IPS-15b (cell line): ENCODE measurements around the gene PARP9.
"Not testable (repeated sequence)": the region's sequence is repeated elsewhere in the genome, so short reads cannot be mapped to it uniquely, and the experiment has no call there.

Experiments used
- H3K27me3 ChIP-seq: one replicate; pipeline ENCODE4 v1.6.1; 2013; ENCODE audit warnings: low read length; ENCODE audit not compliant: control insufficient read depth, insufficient read depth
- H3K36me3 ChIP-seq: one replicate; pipeline ENCODE4 v1.6.1; 2013; ENCODE audit warnings: low read length; ENCODE audit not compliant: control insufficient read depth, insufficient read depth
- H3K4me1 ChIP-seq: one replicate; pipeline ENCODE4 v1.6.1; 2013; ENCODE audit warnings: mild to moderate bottlenecking, low read length; ENCODE audit not compliant: control insufficient read depth, insufficient read depth
- H3K4me3 ChIP-seq: one replicate; pipeline ENCODE4 v1.5.1; 2013; ENCODE audit warnings: low read depth, low read length
- H3K9ac ChIP-seq: one replicate; pipeline ENCODE4 v1.6.1; 2013; ENCODE audit warnings: low read depth, mild to moderate bottlenecking, low read length
- H3K9me3 ChIP-seq: one replicate; pipeline ENCODE4 v1.6.1; 2013; ENCODE audit warnings: mild to moderate bottlenecking, low read length; ENCODE audit not compliant: control insufficient read depth, insufficient read depth

PARP9 gene

DNA sequence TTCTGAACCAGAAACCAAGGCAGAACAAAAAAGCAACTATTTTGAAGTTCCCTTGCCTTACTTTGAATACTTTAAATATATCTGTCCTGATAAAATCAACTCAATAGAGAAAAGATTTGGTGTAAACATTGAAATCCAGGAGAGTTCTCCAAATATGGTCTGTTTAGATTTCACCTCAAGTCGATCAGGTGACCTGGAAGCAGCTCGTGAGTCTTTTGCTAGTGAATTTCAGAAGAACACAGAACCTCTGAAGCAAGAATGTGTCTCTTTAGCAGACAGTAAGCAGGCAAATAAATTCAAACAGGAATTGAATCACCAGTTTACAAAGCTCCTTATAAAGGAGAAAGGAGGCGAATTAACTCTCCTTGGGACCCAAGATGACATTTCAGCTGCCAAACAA is 4.7 kb upstream of the PARP9 start:
- H3K27me3 ChIP-seq = no peaks in the 10 kb centered on the region
- H3K9ac ChIP-seq = no peak overlapping the region
- H3K9me3 ChIP-seq = no peaks in the 10 kb centered on the region
- peaks cover 5% of the 10 kb centered on the region for H3K4me1 ChIP-seq
- H3K36me3 ChIP-seq = peaks cover 2% of the 10 kb centered on the region
- H3K4me3 ChIP-seq = no peak overlapping the region

DNA sequence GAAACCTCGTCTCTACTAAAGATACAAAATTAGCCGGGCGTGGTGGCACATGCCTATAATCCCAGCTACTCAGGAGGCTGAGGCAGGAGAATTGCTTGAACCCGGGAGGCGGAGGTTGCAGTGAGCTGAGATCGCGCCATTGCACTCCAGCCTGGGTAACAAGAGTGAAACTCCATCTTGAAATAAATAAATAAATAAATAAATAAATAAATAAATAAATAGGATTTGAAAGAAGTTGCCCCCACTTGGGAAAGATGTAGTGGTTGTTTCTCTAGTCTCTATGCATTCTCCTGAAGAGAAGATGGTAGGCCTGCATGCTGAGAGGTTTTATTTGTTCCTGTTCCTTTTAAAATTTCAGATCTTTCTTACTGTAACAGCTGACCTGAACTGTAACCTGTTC is 4.0 kb upstream of the PARP9 start:
- not testable (repeated sequence) for H3K9ac ChIP-seq, H3K4me1 ChIP-seq, H3K27me3 ChIP-seq, H3K36me3 ChIP-seq, H3K4me3 ChIP-seq, H3K9me3 ChIP-seq

- peaks cover 7% of the 10 kb centered on the region for H3K4me1 ChIP-seq
- H3K9ac ChIP-seq = peak overlapping the region; percentile 65
- no peaks in the 10 kb centered on the region for H3K9me3 ChIP-seq
- H3K36me3 ChIP-seq = peaks cover 2% of the 10 kb centered on the region
- peak overlapping the region; percentile 63 for H3K4me3 ChIP-seq
- H3K27me3 ChIP-seq = no peaks in the 10 kb centered on the region
Observed at GRCh38 chr3:122563717-122564025, 429 bp downstream of the PARP9 start.

DNA sequence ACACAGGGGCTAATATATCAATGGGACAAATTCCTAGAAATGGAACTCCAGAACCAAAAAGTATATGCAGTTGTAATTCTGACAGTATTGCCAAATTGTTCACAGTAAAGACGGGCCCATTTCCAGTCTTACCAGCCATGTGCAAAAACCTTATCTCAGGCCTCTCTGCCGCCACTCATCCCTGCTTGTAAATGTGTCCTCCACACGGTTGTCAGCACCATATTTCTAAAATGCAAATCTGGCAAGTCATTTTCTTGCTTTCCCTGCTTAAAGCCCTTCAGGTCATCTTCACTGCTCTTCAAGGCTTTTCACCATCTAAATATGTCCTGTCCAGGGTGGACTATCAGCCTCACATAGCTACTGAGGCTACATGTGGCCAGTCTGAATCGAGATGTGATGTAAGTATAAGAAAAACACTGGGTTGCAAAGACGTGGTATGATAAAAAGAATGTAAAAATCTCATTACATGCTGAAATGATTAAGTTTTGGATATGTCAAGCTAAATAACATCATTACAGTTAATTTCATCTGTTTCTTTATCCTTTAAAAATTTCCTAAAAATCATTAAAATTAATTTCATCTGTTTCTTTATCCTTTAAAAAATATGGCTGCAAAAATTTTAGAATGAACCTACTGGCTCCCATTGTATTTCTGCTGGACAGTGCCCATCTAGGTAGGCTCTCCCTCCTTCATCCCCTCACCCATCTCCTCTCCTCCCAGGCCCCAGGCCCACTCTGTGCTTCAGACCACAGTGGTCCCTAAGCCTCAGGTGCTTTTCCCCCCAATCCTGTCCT is 980 bp downstream of the PARP9 start:
- peaks cover 7% of the 10 kb centered on the region for H3K4me1 ChIP-seq
- no peak overlapping the region for H3K9ac ChIP-seq
- H3K4me3 ChIP-seq = peak overlapping the region; percentile 63
- H3K36me3 ChIP-seq = peaks cover 2% of the 10 kb centered on the region
- H3K27me3 ChIP-seq = no peaks in the 10 kb centered on the region
- H3K9me3 ChIP-seq = no peaks in the 10 kb centered on the region

DNA sequence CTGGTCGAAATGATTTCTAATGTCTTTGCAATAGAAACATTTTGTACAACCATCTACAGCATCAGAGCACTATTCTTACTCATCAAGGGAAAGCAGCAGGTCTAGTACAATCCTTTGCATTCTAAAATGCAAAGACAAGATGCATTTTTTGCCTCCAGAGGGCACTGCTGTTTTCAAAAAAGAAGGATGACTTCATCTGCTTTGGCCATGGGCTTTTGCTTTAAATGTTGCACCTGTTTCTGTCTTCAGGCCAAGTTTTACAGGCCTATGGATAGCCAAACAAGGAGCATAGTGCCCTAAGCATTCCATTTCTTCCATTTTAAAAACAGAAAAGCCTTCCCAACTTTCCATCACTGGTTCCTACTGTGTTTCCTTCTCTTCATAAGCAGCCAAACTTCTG is 3.4 kb downstream of the PARP9 start:
- Histone ChIP-seq H3K36me3 (no peaks in the 10 kb centered on the region), H3K27me3 (no peaks in the 10 kb centered on the region), H3K4me3 (no peak overlapping the region), H3K9me3 (no peaks in the 10 kb centered on the region), H3K9ac (no peak overlapping the region), H3K4me1 (peaks cover 7% of the 10 kb centered on the region)

DNA sequence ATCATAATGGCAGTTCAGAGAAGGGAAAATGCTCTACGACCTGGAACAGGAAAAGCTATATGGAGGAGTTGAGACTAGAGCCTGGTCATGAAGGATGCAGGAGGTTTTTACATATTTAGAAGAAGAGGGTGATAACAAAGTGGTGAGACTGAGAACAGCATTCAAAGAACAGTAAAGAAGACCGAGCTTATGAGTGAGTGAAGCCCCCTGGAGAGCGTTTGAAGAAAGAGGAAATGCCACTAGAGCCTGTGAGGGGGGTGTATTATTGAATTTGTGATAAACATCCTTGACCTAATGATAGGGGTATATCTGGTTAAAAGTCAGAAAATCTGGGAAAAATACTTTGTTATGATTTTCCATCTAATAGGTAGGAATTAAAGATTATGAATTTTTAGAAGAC is 4.2 kb downstream of the PARP9 start:
- Histone ChIP-seq H3K9ac (no peak overlapping the region), H3K4me1 (peaks cover 7% of the 10 kb centered on the region), H3K9me3 (no peaks in the 10 kb centered on the region), H3K27me3 (no peaks in the 10 kb centered on the region), H3K4me3 (no peak overlapping the region), H3K36me3 (no peaks in the 10 kb centered on the region)

DNA sequence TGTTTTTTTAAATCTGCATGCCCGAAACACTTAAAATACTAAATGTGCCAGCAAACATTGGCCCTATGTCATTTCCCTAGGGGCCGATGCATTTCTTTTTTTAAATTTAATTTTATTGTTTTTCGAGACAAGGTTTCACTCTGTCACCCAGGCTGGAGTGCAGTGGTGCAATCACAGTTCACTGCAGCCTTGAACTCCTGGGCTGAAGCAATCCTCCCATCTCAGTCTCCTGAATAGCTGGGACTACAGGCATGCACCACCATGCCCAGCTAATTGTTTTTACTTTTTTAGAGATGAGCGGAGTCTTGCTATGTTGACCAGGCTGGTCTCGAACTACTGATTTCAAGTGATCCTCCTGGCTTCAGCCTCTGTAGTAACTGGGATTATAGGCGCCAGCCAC is 5.5 kb downstream of the PARP9 start:
- Histone ChIP-seq H3K9ac (no peak overlapping the region), H3K36me3 (no peaks in the 10 kb centered on the region), H3K4me3 (no peak overlapping the region), H3K27me3 (no peaks in the 10 kb centered on the region), H3K4me1 (peaks cover 7% of the 10 kb centered on the region), H3K9me3 (no peaks in the 10 kb centered on the region)

- no peaks in the 10 kb centered on the region for H3K9me3 ChIP-seq
- H3K36me3 ChIP-seq = no peaks in the 10 kb centered on the region
Observed at GRCh38 chr3:122557356-122557755, 6.7 kb downstream of the PARP9 start.

GRCh38 chr3:122555275-122556071 is 8.6 kb downstream of the PARP9 start:
- H3K36me3 ChIP-seq = no peaks in the 10 kb centered on the region
- peaks cover 6% of the 10 kb centered on the region for H3K4me1 ChIP-seq
- no peaks in the 10 kb centered on the region for H3K9me3 ChIP-seq
- H3K4me3 ChIP-seq = no peak overlapping the region
- no peaks in the 10 kb centered on the region for H3K27me3 ChIP-seq
- no peak overlapping the region for H3K9ac ChIP-seq

More at GRCh38 chr3:122557356-122557755, 6.7 kb downstream of the PARP9 start:
- H3K4me1 ChIP-seq = peaks cover 6% of the 10 kb centered on the region
- H3K9ac ChIP-seq = no peak overlapping the region
- no peaks in the 10 kb centered on the region for H3K27me3 ChIP-seq
- no peak overlapping the region for H3K4me3 ChIP-seq

DNA sequence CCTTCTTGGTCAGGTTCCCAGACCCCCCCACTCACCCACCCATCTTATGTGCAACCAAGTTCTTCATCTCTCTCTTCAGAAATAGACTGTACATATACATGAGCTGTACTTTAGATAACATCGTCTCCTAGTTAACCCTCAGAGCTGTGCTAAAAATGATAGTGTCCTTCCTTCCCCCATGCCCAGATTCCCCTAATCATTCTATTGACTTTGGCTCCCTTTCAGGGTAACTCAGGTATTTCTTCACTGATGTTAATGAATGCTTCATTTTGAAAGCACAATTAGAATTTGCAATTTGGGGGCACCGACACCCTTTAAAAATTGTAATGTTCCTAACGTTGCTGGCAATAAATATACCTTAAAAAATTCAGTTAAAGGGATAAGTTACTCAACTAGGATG is 10.9 kb downstream of the PARP9 start:
- no peak overlapping the region for H3K4me3 ChIP-seq
- H3K9me3 ChIP-seq = no peaks in the 10 kb centered on the region
- H3K36me3 ChIP-seq = no peaks in the 10 kb centered on the region
- no peak overlapping the region for H3K9ac ChIP-seq
- H3K27me3 ChIP-seq = no peaks in the 10 kb centered on the region
- no peaks in the 10 kb centered on the region for H3K4me1 ChIP-seq

DNA sequence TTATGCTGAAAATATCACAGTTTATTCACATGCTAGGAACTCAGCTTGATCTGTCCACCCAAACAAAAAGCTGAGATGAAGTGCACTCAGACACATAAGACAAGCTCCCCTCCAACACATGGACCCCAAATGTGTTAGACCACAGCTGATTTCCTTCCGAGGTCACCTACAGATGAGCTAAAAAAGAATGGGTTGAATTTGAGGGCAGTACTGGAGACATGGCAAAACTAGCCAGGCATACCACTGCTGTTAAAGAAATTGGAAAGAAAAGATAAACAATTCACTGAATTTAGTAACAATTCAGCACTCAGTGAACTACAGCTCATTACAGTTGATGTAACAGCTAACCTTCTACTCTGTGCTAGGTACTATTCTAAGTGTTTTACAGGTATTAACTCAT is 15.5 kb downstream of the PARP9 start:
- Histone ChIP-seq H3K4me1 (no peaks in the 10 kb centered on the region), H3K36me3 (no peaks in the 10 kb centered on the region), H3K9ac (no peak overlapping the region), H3K27me3 (no peaks in the 10 kb centered on the region), H3K9me3 (no peaks in the 10 kb centered on the region), H3K4me3 (no peak overlapping the region)

DNA sequence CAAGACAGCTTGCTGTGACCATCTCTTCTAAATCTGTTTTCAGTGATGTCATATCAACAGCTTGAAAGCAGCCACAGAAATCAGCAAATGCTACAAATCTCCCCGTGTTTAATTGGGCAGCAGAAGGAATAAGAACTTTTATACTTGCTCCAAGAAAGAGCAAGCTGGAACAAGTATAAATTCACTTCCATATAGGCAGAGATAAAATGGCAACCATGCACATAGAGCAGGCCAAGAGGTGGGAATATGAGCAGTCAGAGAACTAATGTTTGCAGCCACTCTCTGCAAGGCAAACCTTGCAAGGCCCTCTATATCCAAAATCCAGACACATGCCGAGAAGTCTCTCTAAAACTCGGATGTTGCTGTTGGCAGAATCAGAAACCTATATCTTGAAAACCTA is 16.0 kb downstream of the PARP9 start:
- H3K36me3 ChIP-seq = no peaks in the 10 kb centered on the region
- no peak overlapping the region for H3K9ac ChIP-seq
- H3K4me1 ChIP-seq = no peaks in the 10 kb centered on the region
- H3K9me3 ChIP-seq = no peaks in the 10 kb centered on the region
- no peak overlapping the region for H3K4me3 ChIP-seq
- H3K27me3 ChIP-seq = no peaks in the 10 kb centered on the region
